ENCODE measurements around the gene SOCS3. TPM values are rescaled to one million over a fixed set of nuclear protein-coding genes. Genes with fewer than 3 reads are reported as not detected.

Gene SOCS3
- total and polyA plus RNA-seq, 4 donors: 15.5 to 182 (median 91.5) TPM

GRCh38 chr17:78324391-78325075 lies 35.3 kb downstream of the SOCS3 start:
- Histone ChIP-seq H3K27ac (ENCODE audit: low read depth in 1 of 2, low read length in 2 of 2) (peak overlapping the region in 1 of 2 donors; percentile 11), H3K9me3 (ENCODE audit: control insufficient read depth, low read length) (no peaks in the 10 kb centered on the region), H3K4me3 (ENCODE audit: low read length in 2 of 2) (no peak overlapping the region), H3K4me1 (ENCODE audit: control insufficient read depth in 1 of 2, insufficient read depth in 2 of 2, low read length in 2 of 2) (no peaks in the 10 kb centered on the region), H3K36me3 (ENCODE audit: control insufficient read depth in 1 of 2, insufficient read depth in 2 of 2, low read length in 1 of 2) (no peaks in the 10 kb centered on the region), H3K27me3 (ENCODE audit: control insufficient read depth in 1 of 2, insufficient read depth in 2 of 2, low read length in 1 of 2) (no peaks in the 10 kb centered on the region)
- 16 to 17% methylated on average over 18 of the region's 18 CpGs for WGBS, 2 donors
- peak; percentile 91 for ATAC-seq (ENCODE audit: low FRiP score)
- DNase-seq: peak; percentile 93
- intact Hi-C loops (cut with DNase I): no loop called here

GRCh38 chr17:78323826-78324390 lies 36.0 kb downstream of the SOCS3 start:
- H3K27ac ChIP-seq (ENCODE audit: low read depth in 1 of 2, low read length in 2 of 2): peak overlapping the region in 1 of 2 donors; percentile 10
- intact Hi-C loops (cut with DNase I): no loop called here
- no peak overlapping the region for H3K4me3 ChIP-seq (ENCODE audit: low read length in 2 of 2)
- WGBS, 2 donors: 80 to 81% methylated on average over 7 of the region's 7 CpGs
- no peak for DNase-seq
- no peaks in the 10 kb centered on the region for H3K9me3 ChIP-seq (ENCODE audit: control insufficient read depth, low read length)
- H3K36me3 ChIP-seq (ENCODE audit: control insufficient read depth in 1 of 2, insufficient read depth in 2 of 2, low read length in 1 of 2): no peaks in the 10 kb centered on the region
- ATAC-seq (ENCODE audit: low FRiP score): no peak
- H3K27me3 ChIP-seq (ENCODE audit: control insufficient read depth in 1 of 2, insufficient read depth in 2 of 2, low read length in 1 of 2): no peaks in the 10 kb centered on the region
- no peaks in the 10 kb centered on the region for H3K4me1 ChIP-seq (ENCODE audit: control insufficient read depth in 1 of 2, insufficient read depth in 2 of 2, low read length in 2 of 2)

GRCh38 chr17:78322858-78323455 lies 36.9 kb downstream of the SOCS3 start:
- Histone ChIP-seq H3K9me3 (ENCODE audit: control insufficient read depth, low read length) (no peaks in the 10 kb centered on the region), H3K36me3 (ENCODE audit: control insufficient read depth in 1 of 2, insufficient read depth in 2 of 2, low read length in 1 of 2) (no peaks in the 10 kb centered on the region), H3K4me1 (ENCODE audit: control insufficient read depth in 1 of 2, insufficient read depth in 2 of 2, low read length in 2 of 2) (no peaks in the 10 kb centered on the region), H3K27ac (ENCODE audit: low read depth in 1 of 2, low read length in 2 of 2) (no peak overlapping the region), H3K4me3 (ENCODE audit: low read length in 2 of 2) (no peak overlapping the region), H3K27me3 (ENCODE audit: control insufficient read depth in 1 of 2, insufficient read depth in 2 of 2, low read length in 1 of 2) (no peaks in the 10 kb centered on the region)
- DNase-seq (no peak), ATAC-seq (ENCODE audit: low FRiP score) (no peak)
- intact Hi-C loops (cut with DNase I): no loop called here
- 94 to 97% methylated on average over 16 of the region's 16 CpGs for WGBS, 2 donors

- Histone ChIP-seq H3K9me3 (ENCODE audit: control insufficient read depth, low read length) (no peaks in the 10 kb centered on the region), H3K4me1 (ENCODE audit: control insufficient read depth in 1 of 2, insufficient read depth in 2 of 2, low read length in 2 of 2) (no peaks in the 10 kb centered on the region), H3K36me3 (ENCODE audit: control insufficient read depth in 1 of 2, insufficient read depth in 2 of 2, low read length in 1 of 2) (no peaks in the 10 kb centered on the region), H3K4me3 (ENCODE audit: low read length in 2 of 2) (no peak overlapping the region), H3K27me3 (ENCODE audit: control insufficient read depth in 1 of 2, insufficient read depth in 2 of 2, low read length in 1 of 2) (no peaks in the 10 kb centered on the region), H3K27ac (ENCODE audit: low read depth in 1 of 2, low read length in 2 of 2) (no peak overlapping the region)
- 90 to 94% methylated on average over 9 of the region's 9 CpGs for WGBS, 2 donors
- no peak for DNase-seq
- intact Hi-C loops (cut with DNase I): no loop called here
- ATAC-seq (ENCODE audit: low FRiP score): no peak
Measured at GRCh38 chr17:78322327-78322857, 37.5 kb downstream of the SOCS3 start.

GRCh38 chr17:78318843-78319242 lies 41.0 kb downstream of the SOCS3 start:
- Histone ChIP-seq H3K27me3 (ENCODE audit: control insufficient read depth in 1 of 2, insufficient read depth in 2 of 2, low read length in 1 of 2) (no peaks in the 10 kb centered on the region), H3K9me3 (ENCODE audit: control insufficient read depth, low read length) (no peaks in the 10 kb centered on the region), H3K4me1 (ENCODE audit: control insufficient read depth in 1 of 2, insufficient read depth in 2 of 2, low read length in 2 of 2) (no peaks in the 10 kb centered on the region), H3K27ac (ENCODE audit: low read depth in 1 of 2, low read length in 2 of 2) (no peak overlapping the region), H3K4me3 (ENCODE audit: low read length in 2 of 2) (no peak overlapping the region), H3K36me3 (ENCODE audit: control insufficient read depth in 1 of 2, insufficient read depth in 2 of 2, low read length in 1 of 2) (no peaks in the 10 kb centered on the region)
- ATAC-seq (ENCODE audit: low FRiP score) (no peak), DNase-seq (no peak)
- intact Hi-C loops (cut with DNase I): no loop called here
- WGBS, 2 donors: 90 to 92% methylated on average over 8 of the region's 8 CpGs

- Histone ChIP-seq H3K27me3 (ENCODE audit: control insufficient read depth in 1 of 2, insufficient read depth in 2 of 2, low read length in 1 of 2) (no peaks in the 10 kb centered on the region), H3K4me3 (ENCODE audit: low read length in 2 of 2) (no peak overlapping the region), H3K36me3 (ENCODE audit: control insufficient read depth in 1 of 2, insufficient read depth in 2 of 2, low read length in 1 of 2) (no peaks in the 10 kb centered on the region), H3K9me3 (ENCODE audit: control insufficient read depth, low read length) (no peaks in the 10 kb centered on the region), H3K4me1 (ENCODE audit: control insufficient read depth in 1 of 2, insufficient read depth in 2 of 2, low read length in 2 of 2) (no peaks in the 10 kb centered on the region), H3K27ac (ENCODE audit: low read depth in 1 of 2, low read length in 2 of 2) (no peak overlapping the region)
- ATAC-seq (ENCODE audit: low FRiP score): no peak
- intact Hi-C loops (cut with DNase I): no loop called here
- 87 to 89% methylated on average over 8 of the region's 8 CpGs for WGBS, 2 donors
- DNase-seq: no peak
Measured at GRCh38 chr17:78318407-78318806, 41.5 kb downstream of the SOCS3 start.

GRCh38 chr17:78317794-78318400 lies 42.0 kb downstream of the SOCS3 start:
- Histone ChIP-seq H3K27ac (ENCODE audit: low read depth in 1 of 2, low read length in 2 of 2) (no peak overlapping the region), H3K36me3 (ENCODE audit: control insufficient read depth in 1 of 2, insufficient read depth in 2 of 2, low read length in 1 of 2) (no peaks in the 10 kb centered on the region), H3K4me3 (ENCODE audit: low read length in 2 of 2) (no peak overlapping the region), H3K27me3 (ENCODE audit: control insufficient read depth in 1 of 2, insufficient read depth in 2 of 2, low read length in 1 of 2) (no peaks in the 10 kb centered on the region), H3K4me1 (ENCODE audit: control insufficient read depth in 1 of 2, insufficient read depth in 2 of 2, low read length in 2 of 2) (no peaks in the 10 kb centered on the region), H3K9me3 (ENCODE audit: control insufficient read depth, low read length) (no peaks in the 10 kb centered on the region)
- no peak for ATAC-seq (ENCODE audit: low FRiP score)
- intact Hi-C loops (cut with DNase I): no loop called here
- 75 to 78% methylated on average over 10 of the region's 10 CpGs for WGBS, 2 donors
- DNase-seq: no peak

GRCh38 chr17:78316867-78317789 lies 42.7 kb downstream of the SOCS3 start:
- no peak for DNase-seq
- intact Hi-C loops (cut with DNase I): no loop called here
- Histone ChIP-seq H3K4me1 (ENCODE audit: control insufficient read depth in 1 of 2, insufficient read depth in 2 of 2, low read length in 2 of 2) (no peaks in the 10 kb centered on the region), H3K27me3 (ENCODE audit: control insufficient read depth in 1 of 2, insufficient read depth in 2 of 2, low read length in 1 of 2) (no peaks in the 10 kb centered on the region), H3K36me3 (ENCODE audit: control insufficient read depth in 1 of 2, insufficient read depth in 2 of 2, low read length in 1 of 2) (no peaks in the 10 kb centered on the region), H3K9me3 (ENCODE audit: control insufficient read depth, low read length) (no peaks in the 10 kb centered on the region), H3K4me3 (ENCODE audit: low read length in 2 of 2) (no peak overlapping the region), H3K27ac (ENCODE audit: low read depth in 1 of 2, low read length in 2 of 2) (no peak overlapping the region)
- ATAC-seq (ENCODE audit: low FRiP score): no peak
- 78 to 79% methylated on average over 20 of the region's 20 CpGs for WGBS, 2 donors

Data from aorta (tissue), 5 donors.